ENCODE results near the gene DCUN1D4. TPM values are rescaled to one million over a fixed set of nuclear protein-coding genes. Genes with fewer than 3 reads are reported as not detected.
"Not testable (repeated sequence)": the region's sequence is repeated elsewhere in the genome, so short reads cannot be mapped to it uniquely, and the experiment has no call there.

DCUN1D4 gene
- total and polyA plus RNA-seq, 3 experiments from 2014 or later: 10.3 to 27.0 (median 24.6) TPM

GRCh38 chr4:51932684-51933083 lies 89.7 kb downstream of the DCUN1D4 start:
- peaks cover 4 to 17% of the 10 kb centered on the region in 2 donors for H3K27me3 Mint-ChIP-seq
- Histone ChIP-seq H3K27ac (ENCODE audit: low read depth, low read length) (no peak overlapping the region), H3K27me3 (ENCODE audit: insufficient read depth, low read length, poor library complexity, severe bottlenecking) (no peaks in the 10 kb centered on the region), H3K4me3 (ENCODE audit: low read length) (no peak overlapping the region), H3K36me3 (ENCODE audit: insufficient read depth, low read length) (no peaks in the 10 kb centered on the region), H3K9me3 (ENCODE audit: low read length) (no peaks in the 10 kb centered on the region), H3K4me1 (ENCODE audit: insufficient read depth, low read length) (no peaks in the 10 kb centered on the region)
- no peak for DNase-seq
- no peak overlapping the region for H3K4me3 Mint-ChIP-seq
- no peaks in the 10 kb centered on the region for H3K36me3 Mint-ChIP-seq
- no peak overlapping the region for H3K27ac Mint-ChIP-seq
- peaks cover 0 to 4% (median 0%) of the 10 kb centered on the region in 5 donors for H3K9me3 Mint-ChIP-seq
- POLR2A ChIA-PET: no interaction called here
- H3K4me1 Mint-ChIP-seq: no peaks in the 10 kb centered on the region
- CTCF ChIA-PET: no interaction called here

- H3K9me3 Mint-ChIP-seq; CTCF ChIA-PET; H3K27ac ChIP-seq (ENCODE audit: low read depth, low read length); H3K4me1 ChIP-seq (ENCODE audit: insufficient read depth, low read length); H3K27ac Mint-ChIP-seq; POLR2A ChIA-PET; H3K27me3 ChIP-seq (ENCODE audit: insufficient read depth, low read length, poor library complexity, severe bottlenecking); H3K9me3 ChIP-seq (ENCODE audit: low read length); H3K4me3 ChIP-seq (ENCODE audit: low read length); H3K27me3 Mint-ChIP-seq; DNase-seq; H3K4me1 Mint-ChIP-seq; H3K4me3 Mint-ChIP-seq; H3K36me3 Mint-ChIP-seq; H3K36me3 ChIP-seq (ENCODE audit: insufficient read depth, low read length): not testable (repeated sequence)
Measured at GRCh38 chr4:51940460-51940859, 97.5 kb downstream of the DCUN1D4 start.

- no peaks in the 10 kb centered on the region for H3K27me3 ChIP-seq (ENCODE audit: insufficient read depth, low read length, poor library complexity, severe bottlenecking)
- Mint-ChIP-seq H3K27me3 (peaks cover 0 to 3% of the 10 kb centered on the region in 2 donors), H3K36me3 (peaks cover 0 to 7% (median 0%) of the 10 kb centered on the region in 3 donors), H3K4me3 (no peak overlapping the region), H3K9me3 (peaks cover 0 to 5% (median 2%) of the 10 kb centered on the region in 5 donors), H3K4me1 (no peaks in the 10 kb centered on the region), H3K27ac (no peak overlapping the region)
- DNase-seq: no peak
- H3K36me3 ChIP-seq (ENCODE audit: insufficient read depth, low read length): no peaks in the 10 kb centered on the region
- H3K4me1 ChIP-seq (ENCODE audit: insufficient read depth, low read length): no peaks in the 10 kb centered on the region
- no peak overlapping the region for H3K27ac ChIP-seq (ENCODE audit: low read depth, low read length)
- POLR2A ChIA-PET: no interaction called here
- CTCF ChIA-PET: no interaction called here
- no peak overlapping the region for H3K4me3 ChIP-seq (ENCODE audit: low read length)
- H3K9me3 ChIP-seq (ENCODE audit: low read length): no peaks in the 10 kb centered on the region
Measured at GRCh38 chr4:51942108-51942832, 99.3 kb downstream of the DCUN1D4 start.

GRCh38 chr4:51942833-51943215 lies 99.9 kb downstream of the DCUN1D4 start:
- DNase-seq: no peak
- Mint-ChIP-seq H3K27ac (no peak overlapping the region), H3K4me1 (no peaks in the 10 kb centered on the region), H3K9me3 (peaks cover 0 to 5% (median 3%) of the 10 kb centered on the region in 5 donors), H3K36me3 (peaks cover 0 to 7% (median 0%) of the 10 kb centered on the region in 3 donors), H3K27me3 (peaks cover 0 to 3% of the 10 kb centered on the region in 2 donors), H3K4me3 (no peak overlapping the region)
- Histone ChIP-seq H3K9me3 (ENCODE audit: low read length) (no peaks in the 10 kb centered on the region), H3K36me3 (ENCODE audit: insufficient read depth, low read length) (no peaks in the 10 kb centered on the region), H3K27me3 (ENCODE audit: insufficient read depth, low read length, poor library complexity, severe bottlenecking) (no peaks in the 10 kb centered on the region), H3K27ac (ENCODE audit: low read depth, low read length) (no peak overlapping the region), H3K4me1 (ENCODE audit: insufficient read depth, low read length) (no peaks in the 10 kb centered on the region), H3K4me3 (ENCODE audit: low read length) (no peak overlapping the region)
- POLR2A ChIA-PET: no interaction called here
- CTCF ChIA-PET: no interaction called here

- H3K36me3 ChIP-seq (ENCODE audit: insufficient read depth, low read length): no peaks in the 10 kb centered on the region
- ChIA-PET CTCF (no interaction called here), POLR2A (no interaction called here)
- H3K9me3 ChIP-seq (ENCODE audit: low read length): no peaks in the 10 kb centered on the region
- Mint-ChIP-seq H3K9me3 (peaks cover 0 to 5% (median 4%) of the 10 kb centered on the region in 5 donors), H3K4me1 (no peaks in the 10 kb centered on the region), H3K27ac (no peak overlapping the region), H3K4me3 (no peak overlapping the region), H3K36me3 (peaks cover 0 to 7% (median 0%) of the 10 kb centered on the region in 3 donors), H3K27me3 (peaks cover 0 to 3% of the 10 kb centered on the region in 2 donors)
- no peaks in the 10 kb centered on the region for H3K27me3 ChIP-seq (ENCODE audit: insufficient read depth, low read length, poor library complexity, severe bottlenecking)
- H3K4me1 ChIP-seq (ENCODE audit: insufficient read depth, low read length): no peaks in the 10 kb centered on the region
- no peak overlapping the region for H3K4me3 ChIP-seq (ENCODE audit: low read length)
- H3K27ac ChIP-seq (ENCODE audit: low read depth, low read length): no peak overlapping the region
- DNase-seq: no peak
Measured at GRCh38 chr4:51943221-51943620, 100.3 kb downstream of the DCUN1D4 start.

- Histone ChIP-seq H3K4me1 (ENCODE audit: insufficient read depth, low read length) (no peaks in the 10 kb centered on the region), H3K27ac (ENCODE audit: low read depth, low read length) (no peak overlapping the region), H3K36me3 (ENCODE audit: insufficient read depth, low read length) (no peaks in the 10 kb centered on the region), H3K4me3 (ENCODE audit: low read length) (no peak overlapping the region), H3K9me3 (ENCODE audit: low read length) (no peaks in the 10 kb centered on the region), H3K27me3 (ENCODE audit: insufficient read depth, low read length, poor library complexity, severe bottlenecking) (no peaks in the 10 kb centered on the region)
- Mint-ChIP-seq H3K9me3 (peaks cover 0 to 4% (median 0%) of the 10 kb centered on the region in 5 donors), H3K27me3 (peaks cover 5 to 19% of the 10 kb centered on the region in 2 donors), H3K27ac (no peak overlapping the region), H3K4me3 (no peak overlapping the region), H3K4me1 (no peaks in the 10 kb centered on the region), H3K36me3 (no peaks in the 10 kb centered on the region)
- ChIA-PET POLR2A (no interaction called here), CTCF (no interaction called here)
- DNase-seq: no peak
Measured at GRCh38 chr4:51958199-51958968, 115.4 kb downstream of the DCUN1D4 start.

- Histone ChIP-seq H3K27ac (ENCODE audit: low read depth, low read length) (no peak overlapping the region), H3K4me3 (ENCODE audit: low read length) (no peak overlapping the region), H3K36me3 (ENCODE audit: insufficient read depth, low read length) (no peaks in the 10 kb centered on the region), H3K9me3 (ENCODE audit: low read length) (no peaks in the 10 kb centered on the region), H3K27me3 (ENCODE audit: insufficient read depth, low read length, poor library complexity, severe bottlenecking) (no peaks in the 10 kb centered on the region), H3K4me1 (ENCODE audit: insufficient read depth, low read length) (no peaks in the 10 kb centered on the region)
- no peak overlapping the region for H3K27ac Mint-ChIP-seq
- H3K9me3 Mint-ChIP-seq: peaks cover 0 to 4% (median 0%) of the 10 kb centered on the region in 5 donors
- no peak overlapping the region for H3K4me3 Mint-ChIP-seq
- no peaks in the 10 kb centered on the region for H3K4me1 Mint-ChIP-seq
- no peak for DNase-seq
- no peaks in the 10 kb centered on the region for H3K36me3 Mint-ChIP-seq
- ChIA-PET CTCF (no interaction called here), POLR2A (no interaction called here)
- peaks cover 4 to 9% of the 10 kb centered on the region in 2 donors for H3K27me3 Mint-ChIP-seq
Measured at GRCh38 chr4:51960486-51960885, 117.5 kb downstream of the DCUN1D4 start.

- H3K36me3 ChIP-seq (ENCODE audit: insufficient read depth, low read length): no peaks in the 10 kb centered on the region
- no peak overlapping the region for H3K27ac ChIP-seq (ENCODE audit: low read depth, low read length)
- CTCF ChIA-PET: no interaction called here
- no peaks in the 10 kb centered on the region for H3K4me1 ChIP-seq (ENCODE audit: insufficient read depth, low read length)
- no peaks in the 10 kb centered on the region for H3K4me1 Mint-ChIP-seq
- DNase-seq: no peak
- peaks cover 0 to 10% (median 1%) of the 10 kb centered on the region in 5 donors for H3K9me3 Mint-ChIP-seq
- no peak overlapping the region for H3K27ac Mint-ChIP-seq
- POLR2A ChIA-PET: no interaction called here
- H3K27me3 Mint-ChIP-seq: peaks cover 3% of the 10 kb centered on the region in 2 donors
- H3K9me3 ChIP-seq (ENCODE audit: low read length): no peaks in the 10 kb centered on the region
- H3K36me3 Mint-ChIP-seq: no peaks in the 10 kb centered on the region
- no peak overlapping the region for H3K4me3 ChIP-seq (ENCODE audit: low read length)
- H3K27me3 ChIP-seq (ENCODE audit: insufficient read depth, low read length, poor library complexity, severe bottlenecking): no peaks in the 10 kb centered on the region
- H3K4me3 Mint-ChIP-seq: no peak overlapping the region
Measured at GRCh38 chr4:51963841-51964517, 121.0 kb downstream of the DCUN1D4 start.
